Fibroblast of the aortic adventitia (primary cell): Measurements from ENCODE around the gene MAGEF1. TPM values are rescaled to one million over a fixed set of nuclear protein-coding genes. Genes with fewer than 3 reads are reported as not detected.
"Not testable (repeated sequence)": the region's sequence is repeated elsewhere in the genome, so short reads cannot be mapped to it uniquely, and the experiment has no call there.

ENCODE experiments used
- DNase-seq: peaks from one replicate; pipeline ENCODE4 v3.0.0-alpha.2; 2010; ENCODE audit warnings: low read depth
- H3K4me3 ChIP-seq: 2 replicates; pipeline ENCODE4 v1.5.1; 2011; ENCODE audit warnings: low read depth, mild to moderate bottlenecking, control low read depth, low read length, moderate library complexity
- CTCF ChIP-seq: IDR thresholded peaks from 2 replicates; pipeline ENCODE4 v1.5.1; 2011; ENCODE audit warnings: mild to moderate bottlenecking, low read length, control low read depth, inconsistent platforms; ENCODE audit not compliant: insufficient read depth
- total RNA-seq: library from RNA; depleted of rRNA; stranded (reverse); fragments of >200 nt; gene quantifications from 2 replicates; pipeline ENCODE4 v1.2.3, GENCODE V29; 2012; ENCODE audit warnings: low replicate concordance

The MAGEF1 gene
- total RNA-seq, 1 donor = 16.8 TPM

- no peak for DNase-seq
- no peak overlapping the region for H3K4me3 ChIP-seq
- no peak for TF ChIP-seq CTCF
Measured at GRCh38 chr3:184737063-184737462, 25.2 kb upstream of the MAGEF1 start.

- DNase-seq = no peak
- H3K4me3 ChIP-seq = no peak overlapping the region
- no peak for TF ChIP-seq CTCF
Measured at GRCh38 chr3:184734903-184735701, 23.2 kb upstream of the MAGEF1 start.

- DNase-seq = no peak
- no peak overlapping the region for H3K4me3 ChIP-seq
- no peak for TF ChIP-seq CTCF
Measured at GRCh38 chr3:184733971-184734608, 22.2 kb upstream of the MAGEF1 start.

- no peak overlapping the region for H3K4me3 ChIP-seq
- no peak for TF ChIP-seq CTCF
- DNase-seq = no peak
Measured at GRCh38 chr3:184733181-184733580, 21.3 kb upstream of the MAGEF1 start.

- no peak for DNase-seq
- TF ChIP-seq CTCF = no peak
- no peak overlapping the region for H3K4me3 ChIP-seq
Measured at GRCh38 chr3:184731786-184732537, 20.1 kb upstream of the MAGEF1 start.

- no peak overlapping the region for H3K4me3 ChIP-seq
- TF ChIP-seq CTCF = no peak
- no peak for DNase-seq
Measured at GRCh38 chr3:184730924-184731323, 19.1 kb upstream of the MAGEF1 start.

GRCh38 chr3:184729154-184729553 lies 17.3 kb upstream of the MAGEF1 start:
- not testable (repeated sequence) for DNase-seq, H3K4me3 ChIP-seq
